Activated CD4-positive, CD25-positive, alpha-beta regulatory T cell treated with anti-CD3 and anti-CD28 coated beads, Interleukin-2, amount 50 U/mL, for 16 hours (primary cell): Measurements from ENCODE around the gene LARGE2.

Experiments used
- DNase-seq: peaks from one replicate; pipeline ENCODE4 v3.0.0-alpha.2; 2020; ENCODE audit warnings: low read depth, low spot score

LARGE2 gene

DNA sequence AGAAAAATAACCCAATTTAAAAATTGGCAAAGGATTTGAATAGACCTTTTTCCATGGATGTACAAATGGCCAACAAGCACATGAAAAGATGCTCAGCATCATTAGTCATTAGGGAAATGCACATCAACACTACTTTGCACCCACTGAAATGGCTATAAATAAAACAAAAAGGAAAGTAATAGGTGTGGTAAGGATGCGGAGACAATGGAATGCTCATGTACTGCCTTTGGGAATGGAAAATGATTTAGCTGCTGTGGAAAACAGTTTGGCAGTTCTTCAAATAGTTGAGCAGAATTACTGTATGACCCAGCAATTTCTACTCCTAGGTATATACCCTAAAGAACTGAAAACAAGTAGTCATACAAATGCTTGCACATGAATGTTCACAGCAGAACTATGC, 37.4 kb downstream of the LARGE2 start:
- no peak for DNase-seq

DNA sequence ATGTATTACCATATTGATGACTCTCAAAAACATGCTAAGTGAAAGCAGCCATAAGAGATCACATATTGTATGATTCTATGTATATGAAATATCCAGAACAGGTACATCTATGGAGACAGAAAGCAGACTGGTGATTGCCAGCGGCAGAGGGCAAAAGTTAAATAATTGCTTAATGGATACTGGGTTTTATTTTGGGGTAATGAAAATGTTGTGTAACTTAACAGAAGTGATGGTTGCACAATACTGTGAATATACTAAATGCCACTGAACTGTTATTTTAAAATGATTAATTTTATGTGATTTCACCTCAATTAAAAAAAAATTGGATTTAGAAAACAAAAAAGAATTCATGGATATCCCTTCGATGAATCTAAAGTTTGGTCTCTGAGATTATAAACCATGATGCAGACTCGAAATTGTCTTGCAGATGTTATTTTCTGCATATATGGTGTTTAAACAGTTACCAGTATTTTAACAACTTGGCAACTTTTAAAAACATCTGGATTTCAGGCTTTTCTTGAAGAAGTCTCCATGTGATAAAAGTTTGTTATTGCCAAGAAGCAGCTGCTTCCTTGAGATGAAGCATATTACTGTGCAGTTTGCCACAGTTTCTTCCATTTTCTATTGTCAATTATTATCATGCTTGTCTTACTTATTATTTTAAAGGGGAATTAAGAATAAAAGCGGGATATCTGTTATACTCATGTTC, 38.1 kb downstream of the LARGE2 start:
- no peak for DNase-seq

DNA sequence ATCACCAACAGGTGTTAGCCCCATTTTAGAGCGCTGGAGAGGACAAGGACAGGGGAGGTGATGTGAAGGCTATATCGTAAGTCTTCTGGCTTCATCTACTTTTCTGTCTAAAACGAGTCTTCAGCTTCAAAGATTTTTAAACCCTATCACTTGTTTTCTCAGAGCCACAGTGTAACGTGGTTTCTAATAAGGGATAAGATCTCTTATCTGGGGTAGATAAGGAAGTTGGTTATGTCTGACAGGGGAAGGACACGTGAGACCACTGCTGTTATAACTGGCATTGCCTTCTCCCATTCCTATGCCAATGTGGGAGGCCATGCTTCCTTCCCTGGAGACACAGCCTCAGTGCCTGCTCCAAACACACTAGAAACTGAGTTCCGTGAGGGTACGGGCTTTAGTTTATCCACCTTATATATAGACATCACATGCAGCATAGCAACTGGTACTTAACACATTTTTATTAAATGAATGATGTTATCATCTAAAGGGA, 39.3 kb downstream of the LARGE2 start:
- DNase-seq = no peak

DNA sequence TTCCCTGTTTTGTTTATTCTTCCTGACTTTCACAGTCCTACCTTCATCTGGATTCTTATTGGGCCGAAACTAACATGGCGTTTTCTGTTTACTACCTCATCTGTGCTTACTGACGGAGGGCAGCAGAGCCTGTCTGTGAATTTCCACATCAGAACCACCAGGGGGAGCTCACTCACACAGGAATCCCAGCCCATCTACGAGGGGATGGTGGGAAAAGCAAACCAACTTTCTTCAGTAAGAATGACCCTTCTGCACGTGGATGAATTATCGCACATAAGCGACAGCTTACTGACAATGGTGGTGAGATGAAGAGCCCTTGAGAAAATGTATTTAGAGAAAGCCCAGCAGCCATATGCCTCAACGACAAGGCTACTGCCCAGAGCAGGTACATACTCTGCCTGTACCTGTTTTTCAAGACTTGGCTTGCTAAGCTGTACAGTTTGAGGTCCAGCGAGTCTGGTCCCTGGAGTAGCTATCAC, 42.5 kb downstream of the LARGE2 start:
- DNase-seq = peak; percentile 40

DNA sequence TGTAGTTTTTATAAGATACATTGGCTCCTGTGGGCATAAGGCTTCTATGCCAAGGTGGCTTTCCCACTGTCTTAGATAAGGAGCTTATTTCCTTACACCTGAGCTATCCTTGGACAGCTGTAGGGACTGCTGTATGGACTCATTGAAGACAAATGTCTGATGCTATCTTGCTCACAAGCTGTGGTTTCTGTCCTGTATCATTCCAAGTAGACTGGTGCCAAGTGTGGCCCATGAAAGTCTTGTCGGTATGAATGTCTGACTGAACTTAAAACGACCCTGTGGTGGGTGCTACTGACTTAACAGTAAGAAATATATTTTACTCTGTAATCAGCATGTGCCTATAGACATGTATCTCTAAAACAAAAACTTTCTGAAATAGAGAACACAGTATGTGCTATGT, 45.0 kb downstream of the LARGE2 start:
- DNase-seq = no peak

DNA sequence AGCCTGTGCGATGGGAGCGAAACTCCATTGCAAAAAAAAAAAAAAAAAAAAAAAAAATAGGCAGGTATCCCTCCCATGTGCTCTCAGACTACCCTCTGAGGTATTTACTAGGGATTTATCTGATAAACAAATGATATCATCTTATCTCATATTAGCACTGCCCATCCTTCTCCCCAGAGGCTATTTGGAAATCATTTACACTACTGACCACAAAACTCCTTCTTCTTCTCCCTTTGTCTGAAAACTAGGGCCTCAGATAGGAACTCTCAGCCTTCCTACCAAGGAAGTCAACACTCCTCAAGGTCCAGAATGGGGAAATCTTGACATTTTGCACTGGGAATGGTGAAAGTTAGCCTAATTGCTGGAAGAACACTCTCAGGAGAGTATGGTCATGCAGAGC, 46.4 kb downstream of the LARGE2 start:
- DNase-seq = no peak

DNA sequence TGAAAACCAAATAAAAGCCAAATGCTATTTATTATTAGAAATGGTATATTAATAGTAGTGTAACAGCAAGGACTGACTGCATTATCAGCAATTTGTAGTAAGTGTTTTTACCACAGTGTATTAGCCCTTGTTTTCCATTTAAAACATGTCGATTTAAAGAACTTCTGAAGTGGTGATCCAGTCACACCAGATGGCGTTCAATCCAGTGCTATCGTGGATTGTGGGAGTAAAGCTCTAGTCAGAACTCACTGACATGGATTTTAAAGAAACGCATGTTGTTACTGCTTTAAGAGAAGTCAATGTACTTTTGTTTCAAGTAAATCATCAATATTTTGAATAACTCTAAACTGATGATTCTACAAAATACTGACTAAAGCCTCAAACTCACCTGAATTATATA, 51.1 kb downstream of the LARGE2 start:
- DNase-seq = no peak

DNA sequence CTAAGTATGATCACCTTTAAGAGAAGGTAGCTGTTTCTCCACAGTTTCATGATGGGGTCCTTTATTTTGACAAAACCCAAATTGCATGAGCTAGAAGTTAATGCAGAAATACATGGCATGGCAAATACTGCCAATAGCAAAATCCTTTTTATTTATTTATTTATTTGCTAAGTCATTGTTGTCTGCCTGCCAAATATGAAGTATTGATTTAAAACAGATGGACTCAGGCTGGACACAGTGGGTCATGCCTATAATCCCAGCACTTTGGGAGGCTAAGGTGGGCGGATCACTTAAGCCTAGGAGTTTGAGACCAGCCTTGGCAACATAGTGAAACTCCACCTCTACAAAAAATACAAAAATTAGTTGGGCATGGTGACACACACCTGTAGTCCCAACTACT, 52.4 kb downstream of the LARGE2 start:
- DNase-seq = no peak
